HUES48 (cell line): Measurements from ENCODE around the gene NFIC.

Source experiments
- H3K27ac ChIP-seq: one replicate; pipeline ENCODE4 v1.7.0; 2013; ENCODE audit warnings: low read depth, low read length, inconsistent platforms
- H3K27me3 ChIP-seq: 2 replicates; pipeline ENCODE4 v1.6.1; 2013; ENCODE audit warnings: mild to moderate bottlenecking, low read length; ENCODE audit not compliant: control insufficient read depth, insufficient read depth
- H3K36me3 ChIP-seq: 2 replicates; pipeline ENCODE4 v1.6.1; 2013; ENCODE audit warnings: low read length; ENCODE audit not compliant: control insufficient read depth, insufficient read depth
- H3K4me1 ChIP-seq: 2 replicates; pipeline ENCODE4 v1.6.1; 2013; ENCODE audit warnings: mild to moderate bottlenecking, low read length; ENCODE audit not compliant: control insufficient read depth, insufficient read depth
- H3K4me3 ChIP-seq: 2 replicates; pipeline ENCODE4 v1.5.1; 2013; ENCODE audit warnings: mild to moderate bottlenecking, low read depth, low read length
- H3K9ac ChIP-seq: 2 replicates; pipeline ENCODE4 v1.6.1; 2013; ENCODE audit warnings: mild to moderate bottlenecking, low read depth, low read length, moderate library complexity
- H3K9me3 ChIP-seq: 2 replicates; pipeline ENCODE4 v1.6.1; 2013; ENCODE audit warnings: low read length; ENCODE audit not compliant: control insufficient read depth, insufficient read depth

The NFIC gene

GRCh38 chr19:3469638-3470499 lies 103.5 kb downstream of the NFIC start:
- Histone ChIP-seq H3K27me3 (peaks cover 28% of the 10 kb centered on the region), H3K9ac (no peak overlapping the region), H3K9me3 (no peaks in the 10 kb centered on the region), H3K27ac (no peak overlapping the region), H3K4me1 (0 out of 2 replicates have a peak, but pooled peaks cover 2% of the 10 kb centered on the region), H3K4me3 (no peak overlapping the region), H3K36me3 (no peaks in the 10 kb centered on the region)

DNA sequence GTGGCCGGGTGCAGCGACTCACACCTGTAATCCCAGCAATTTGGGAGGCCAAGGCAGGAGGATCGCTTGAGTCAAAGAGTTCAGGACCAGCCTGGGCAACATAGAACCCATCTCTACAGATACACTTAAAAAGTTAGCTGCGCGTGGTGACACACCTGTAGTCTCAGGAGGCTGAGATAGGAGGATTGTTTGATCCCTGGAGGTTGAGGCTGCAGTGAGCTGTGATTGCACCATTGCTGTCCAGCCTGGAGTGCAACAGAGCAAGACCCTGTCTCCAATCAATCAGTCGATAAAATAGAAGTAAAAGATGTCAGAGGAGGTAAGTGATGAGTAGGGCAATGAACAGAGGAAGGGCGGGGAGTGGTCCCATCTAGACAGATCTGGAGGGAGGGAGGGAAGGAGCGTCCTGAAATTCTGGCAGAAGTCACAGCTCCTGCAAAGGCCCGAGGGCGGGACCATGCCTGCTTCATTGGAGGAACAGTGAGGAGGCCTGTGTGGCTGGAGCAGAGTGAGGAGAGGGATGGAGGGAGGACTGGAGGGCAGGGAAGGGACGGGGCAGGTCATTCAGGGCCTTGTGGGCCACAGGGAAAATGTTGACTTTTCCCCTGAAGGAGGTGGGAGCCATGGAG lies 104.2 kb downstream of the NFIC start:
- no peaks in the 10 kb centered on the region for H3K9me3 ChIP-seq
- H3K27me3 ChIP-seq: peaks cover 21% of the 10 kb centered on the region
- H3K27ac ChIP-seq: no peak overlapping the region
- H3K4me1 ChIP-seq: no peaks in the 10 kb centered on the region
- H3K36me3 ChIP-seq: no peaks in the 10 kb centered on the region
- H3K9ac ChIP-seq: no peak overlapping the region
- no peak overlapping the region for H3K4me3 ChIP-seq

GRCh38 chr19:3471954-3472655 lies 105.7 kb downstream of the NFIC start:
- Histone ChIP-seq H3K27ac (no peak overlapping the region), H3K36me3 (no peaks in the 10 kb centered on the region), H3K9me3 (no peaks in the 10 kb centered on the region), H3K4me3 (no peak overlapping the region), H3K9ac (no peak overlapping the region), H3K4me1 (no peaks in the 10 kb centered on the region), H3K27me3 (peaks cover 13% of the 10 kb centered on the region)

- Histone ChIP-seq H3K27ac (no peak overlapping the region), H3K9ac (no peak overlapping the region), H3K4me1 (no peaks in the 10 kb centered on the region), H3K4me3 (no peak overlapping the region), H3K36me3 (no peaks in the 10 kb centered on the region), H3K27me3 (peaks cover 13% of the 10 kb centered on the region), H3K9me3 (no peaks in the 10 kb centered on the region)
Observed at GRCh38 chr19:3474010-3474409, 107.6 kb downstream of the NFIC start.

DNA sequence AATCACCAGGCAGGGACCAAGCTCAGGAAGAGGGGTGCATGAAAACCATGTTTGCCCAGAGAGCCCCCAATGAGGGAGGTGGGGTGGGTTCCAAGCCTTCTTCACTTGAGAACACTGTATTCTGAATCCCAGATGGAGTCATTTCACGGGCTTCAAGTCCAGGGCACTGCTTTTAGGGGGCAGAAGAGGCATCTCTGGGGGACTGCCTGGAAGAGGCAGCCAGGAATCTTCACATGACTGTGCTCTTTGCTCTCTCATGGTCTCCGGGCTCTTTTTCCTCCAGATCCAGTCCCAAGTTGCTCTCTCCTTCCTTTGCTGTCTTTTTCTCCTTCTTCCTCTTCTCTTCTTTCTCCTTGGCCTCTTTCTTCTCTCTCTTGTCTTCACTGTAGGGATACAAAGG lies 108.2 kb downstream of the NFIC start:
- Histone ChIP-seq H3K27ac (no peak overlapping the region), H3K4me3 (no peak overlapping the region), H3K36me3 (no peaks in the 10 kb centered on the region), H3K9me3 (no peaks in the 10 kb centered on the region), H3K9ac (no peak overlapping the region), H3K4me1 (no peaks in the 10 kb centered on the region), H3K27me3 (peaks cover 9% of the 10 kb centered on the region)

DNA sequence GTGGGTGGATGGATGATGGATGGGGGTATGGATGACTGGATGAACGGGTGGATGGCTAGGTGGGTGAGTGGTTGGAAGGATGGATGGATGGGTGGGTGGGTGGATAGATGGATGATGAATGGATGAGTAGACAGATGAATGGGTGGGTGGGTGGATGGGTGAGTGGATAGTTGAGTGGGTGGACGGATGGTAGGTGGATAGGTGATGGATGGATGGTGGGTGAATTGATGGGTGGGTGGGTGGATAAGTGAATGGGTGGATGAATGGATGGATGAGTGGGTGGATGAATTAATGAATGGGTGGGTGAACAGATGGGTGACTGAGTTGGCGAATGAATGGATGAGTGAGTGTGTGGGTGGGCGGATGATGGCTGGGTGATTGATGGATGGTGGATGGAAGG lies 109.1 kb downstream of the NFIC start:
- Histone ChIP-seq H3K4me1 (no peaks in the 10 kb centered on the region), H3K27me3 (peaks cover 5% of the 10 kb centered on the region; the same call in 1 of the 2 replicates), H3K4me3 (no peak overlapping the region), H3K9me3 (no peaks in the 10 kb centered on the region), H3K36me3 (no peaks in the 10 kb centered on the region), H3K9ac (no peak overlapping the region), H3K27ac (no peak overlapping the region)

DNA sequence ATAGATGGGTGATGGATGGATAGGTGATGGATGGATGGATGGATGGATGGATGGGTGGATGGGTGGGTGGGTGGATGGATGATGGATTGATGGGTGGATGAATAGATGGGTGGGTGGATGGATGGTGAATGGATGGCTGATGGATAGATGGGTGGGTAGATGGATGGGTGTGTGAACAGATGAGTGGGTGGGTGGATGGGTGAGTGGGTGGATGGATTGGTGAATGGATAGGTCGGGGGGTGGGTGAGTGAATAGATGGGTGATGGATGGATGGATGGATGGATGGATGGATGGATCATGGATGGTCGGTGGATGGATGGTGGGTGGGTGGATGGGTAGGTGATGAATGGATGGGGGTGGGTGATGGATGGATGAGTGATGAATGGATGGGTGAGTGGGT lies 110.4 kb downstream of the NFIC start:
- Histone ChIP-seq H3K9ac (no peak overlapping the region), H3K36me3 (no peaks in the 10 kb centered on the region), H3K27me3 (peaks cover 5% of the 10 kb centered on the region; the same call in 1 of the 2 replicates), H3K4me3 (no peak overlapping the region), H3K9me3 (no peaks in the 10 kb centered on the region), H3K4me1 (no peaks in the 10 kb centered on the region), H3K27ac (no peak overlapping the region)

DNA sequence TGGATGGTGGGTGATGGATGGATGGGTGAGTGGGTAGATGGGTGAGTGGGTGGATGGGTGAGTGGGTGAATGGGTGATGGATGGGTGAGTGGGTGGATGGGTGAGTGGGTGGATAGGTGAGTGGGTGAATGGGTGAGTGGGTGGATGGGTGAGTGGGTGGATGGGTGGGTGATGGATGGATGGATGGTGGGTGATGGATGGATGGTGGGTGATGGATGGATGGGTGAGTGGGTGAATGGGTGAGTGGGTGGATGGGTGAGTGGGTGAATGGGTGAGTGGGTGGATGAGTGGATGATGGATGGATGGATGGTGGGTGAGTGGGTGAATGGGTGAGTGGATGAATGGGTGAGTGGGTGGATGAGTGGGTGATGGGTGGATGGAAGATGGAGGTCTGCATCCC lies 111.1 kb downstream of the NFIC start:
- no peaks in the 10 kb centered on the region for H3K9me3 ChIP-seq
- no peak overlapping the region for H3K27ac ChIP-seq
- H3K27me3 ChIP-seq: peaks cover 5% of the 10 kb centered on the region; the same call in 1 of the 2 replicates
- H3K4me3 ChIP-seq: no peak overlapping the region
- H3K36me3 ChIP-seq: no peaks in the 10 kb centered on the region
- no peaks in the 10 kb centered on the region for H3K4me1 ChIP-seq
- no peak overlapping the region for H3K9ac ChIP-seq

GRCh38 chr19:3477951-3478350 lies 111.6 kb downstream of the NFIC start:
- Histone ChIP-seq H3K4me3 (no peak overlapping the region), H3K9me3 (no peaks in the 10 kb centered on the region), H3K27me3 (peaks cover 5% of the 10 kb centered on the region; the same call in 1 of the 2 replicates), H3K9ac (no peak overlapping the region), H3K27ac (no peak overlapping the region), H3K36me3 (no peaks in the 10 kb centered on the region), H3K4me1 (no peaks in the 10 kb centered on the region)

- Histone ChIP-seq H3K9ac (no peak overlapping the region), H3K9me3 (no peaks in the 10 kb centered on the region), H3K4me3 (no peak overlapping the region; the same call in 1 of the 2 replicates), H3K4me1 (no peaks in the 10 kb centered on the region), H3K36me3 (no peaks in the 10 kb centered on the region), H3K27ac (no peak overlapping the region), H3K27me3 (peaks cover 5% of the 10 kb centered on the region; the same call in 1 of the 2 replicates)
Observed at GRCh38 chr19:3478409-3479176, 112.2 kb downstream of the NFIC start.
